ENCODE measurements around the gene RAB37. TPM values are rescaled to one million over a fixed set of nuclear protein-coding genes. Genes with fewer than 3 reads are reported as not detected.

Gene RAB37
- total and polyA plus RNA-seq, 2 donors (not counting 1 experiment from before 2014, with no cell fraction given), result 67.6 to 76.8 TPM

DNA sequence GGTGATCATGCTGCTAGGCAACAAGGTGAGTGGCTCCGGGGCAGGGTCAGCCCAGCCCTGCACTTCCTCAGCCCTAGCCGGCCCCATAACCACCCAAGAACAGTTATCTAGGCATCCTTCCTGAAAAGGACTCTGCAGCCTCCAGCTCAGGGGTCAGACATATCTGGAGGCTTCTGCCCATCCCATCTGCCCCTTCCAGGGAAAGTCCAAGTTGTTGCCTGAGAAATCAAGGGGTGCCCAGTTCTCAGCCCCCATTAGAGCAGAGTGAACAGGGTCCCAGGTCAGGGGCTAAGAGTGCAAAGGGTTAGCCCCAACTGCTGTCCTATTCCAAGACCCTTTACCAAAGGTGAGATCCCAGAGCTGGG is 7.3 kb downstream of the RAB37 start:
- Mint-ChIP-seq H3K9me3 (ENCODE audit: insufficient read depth) (no peaks in the 10 kb centered on the region), H3K4me3 (peak overlapping the region; percentile 24), H3K27ac (peak overlapping the region; percentile 96), H3K27me3 (no peaks in the 10 kb centered on the region), H3K4me1 (peaks cover 54% of the 10 kb centered on the region)
- CTCF ChIA-PET, result interaction anchor here (0.9 to 4.5 kb wide), 14 partner anchors 7 to 178 kb away, joined by 5 to 65 read pairs (median 22); partner anchors contain the start of genes GRIN2C, NAT9 and RAB37
- TF ChIP-seq, protein P1, sequence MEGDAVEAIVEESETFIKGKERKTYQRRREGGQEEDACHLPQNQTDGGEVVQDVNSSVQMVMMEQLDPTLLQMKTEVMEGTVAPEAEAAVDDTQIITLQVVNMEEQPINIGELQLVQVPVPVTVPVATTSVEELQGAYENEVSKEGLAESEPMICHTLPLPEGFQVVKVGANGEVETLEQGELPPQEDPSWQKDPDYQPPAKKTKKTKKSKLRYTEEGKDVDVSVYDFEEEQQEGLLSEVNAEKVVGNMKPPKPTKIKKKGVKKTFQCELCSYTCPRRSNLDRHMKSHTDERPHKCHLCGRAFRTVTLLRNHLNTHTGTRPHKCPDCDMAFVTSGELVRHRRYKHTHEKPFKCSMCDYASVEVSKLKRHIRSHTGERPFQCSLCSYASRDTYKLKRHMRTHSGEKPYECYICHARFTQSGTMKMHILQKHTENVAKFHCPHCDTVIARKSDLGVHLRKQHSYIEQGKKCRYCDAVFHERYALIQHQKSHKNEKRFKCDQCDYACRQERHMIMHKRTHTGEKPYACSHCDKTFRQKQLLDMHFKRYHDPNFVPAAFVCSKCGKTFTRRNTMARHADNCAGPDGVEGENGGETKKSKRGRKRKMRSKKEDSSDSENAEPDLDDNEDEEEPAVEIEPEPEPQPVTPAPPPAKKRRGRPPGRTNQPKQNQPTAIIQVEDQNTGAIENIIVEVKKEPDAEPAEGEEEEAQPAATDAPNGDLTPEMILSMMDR (IDR thresholded peaks at IDR 0.05), result no peak
- TF ChIP-seq EZH2 (IDR thresholded peaks at IDR 0.05; ENCODE audit: borderline replicate concordance, insufficient read depth, low read depth, low read length, poor library complexity, severe bottlenecking), result no peak
- H3K27ac ChIP-seq (ENCODE audit: low read length in 2 of 2), result no peak overlapping the region
- H3K4me2 ChIP-seq (replicated peaks; ENCODE audit: low read depth, low read length, poor library complexity, severe bottlenecking), result peak overlapping the region; percentile 80
- POLR2A ChIA-PET, result interaction anchor here (0.6 kb wide), 1 partner anchor 31 kb away, joined by 9 read pairs; no protein-coding TSS in a partner anchor
- H3K36me3 ChIP-seq (replicated peaks in 1 of 2; ENCODE audit: control extremely low read depth in 1 of 2, control insufficient read depth in 1 of 2, extremely low read depth in 1 of 2, insufficient read depth in 2 of 2, low read length in 1 of 2), result no peaks in the 10 kb centered on the region
- H3K4me1 ChIP-seq (ENCODE audit: control insufficient read depth in 2 of 2, insufficient read depth in 2 of 2, low read length in 2 of 2), result peaks cover 62 to 73% of the 10 kb centered on the region in 2 donors
- peaks cover 45% of the 10 kb centered on the region for H3K79me2 ChIP-seq (ENCODE audit: control insufficient read depth, insufficient read depth, low read length)
- ATAC-seq (ENCODE audit: low read depth) (no peak), DNase-seq (no peak)
- no peaks in the 10 kb centered on the region for H3K9me3 ChIP-seq (ENCODE audit: control extremely low read depth in 1 of 3, control insufficient read depth in 2 of 3, insufficient read depth in 1 of 3, low read length in 2 of 3)
- H3K4me3 ChIP-seq (ENCODE audit: control extremely low read depth in 1 of 5, extremely low read depth in 1 of 5, insufficient read depth in 1 of 5, low read depth in 2 of 5, low read length in 4 of 5), result no peak overlapping the region
- H3K27me3 ChIP-seq (replicated peaks in 1 of 4; ENCODE audit: control extremely low read depth in 1 of 4, control insufficient read depth in 3 of 4, insufficient read depth in 4 of 4, low read length in 3 of 4), result no peaks in the 10 kb centered on the region
- peaks cover 9% of the 10 kb centered on the region for H4K20me1 ChIP-seq (ENCODE audit: control insufficient read depth, insufficient read depth, low read length, poor library complexity, severe bottlenecking)
- peak overlapping the region; percentile 23 for H2AFZ ChIP-seq (ENCODE audit: insufficient read depth, low read depth, low read length, poor library complexity, severe bottlenecking)
- WGBS (ENCODE audit: insufficient coverage), result 0% methylated on average over 1 of the region's 2 CpGs
- H3K9ac ChIP-seq (ENCODE audit: low read length), result no peak overlapping the region
- intact Hi-C loops (cut with micrococcal nuclease), result loop anchor here (1.0 kb wide), 3 partner anchors 15 to 121 kb away; no protein-coding TSS in a partner anchor
